HG03196 (cell line): ENCODE results near the gene MRS2.

Source experiments
- ATAC-seq: cut with Tn5 transposase; IDR thresholded peaks from one replicate; pipeline ENCODE4 v1.9.1; 2021; ENCODE audit not compliant: unreplicated experiment

The MRS2 gene

GRCh38 chr6:24429146-24429545, 26.4 kb downstream of the MRS2 start:
- ATAC-seq: no peak

- no peak for ATAC-seq
Observed at GRCh38 chr6:24430086-24430485, 27.4 kb downstream of the MRS2 start.

- no peak for ATAC-seq
Observed at GRCh38 chr6:24431045-24431451, 28.3 kb downstream of the MRS2 start.

- no peak for ATAC-seq
Observed at GRCh38 chr6:24432611-24433010, 29.9 kb downstream of the MRS2 start.

GRCh38 chr6:24436979-24437378, 34.2 kb downstream of the MRS2 start:
- ATAC-seq: no peak

GRCh38 chr6:24439858-24440539, 37.3 kb downstream of the MRS2 start:
- no peak for ATAC-seq

GRCh38 chr6:24440897-24441598, 38.3 kb downstream of the MRS2 start:
- no peak for ATAC-seq

GRCh38 chr6:24441599-24441904, 38.8 kb downstream of the MRS2 start:
- no peak for ATAC-seq

- ATAC-seq: no peak
Observed at GRCh38 chr6:24444588-24444987, 41.9 kb downstream of the MRS2 start.

- ATAC-seq: no peak
Observed at GRCh38 chr6:24445704-24446103, 43.0 kb downstream of the MRS2 start.

- no peak for ATAC-seq
Observed at GRCh38 chr6:24446670-24447069, 43.9 kb downstream of the MRS2 start.

GRCh38 chr6:24448396-24448795, 45.7 kb downstream of the MRS2 start:
- no peak for ATAC-seq

- ATAC-seq: no peak
Observed at GRCh38 chr6:24448828-24449525, 46.2 kb downstream of the MRS2 start.

- no peak for ATAC-seq
Observed at GRCh38 chr6:24451581-24452388, 49.0 kb downstream of the MRS2 start.

- no peak for ATAC-seq
Observed at GRCh38 chr6:24453921-24454320, 51.2 kb downstream of the MRS2 start.

GRCh38 chr6:24454452-24454851, 51.7 kb downstream of the MRS2 start:
- ATAC-seq: no peak

- ATAC-seq: no peak
Observed at GRCh38 chr6:24455061-24455460, 52.3 kb downstream of the MRS2 start.

GRCh38 chr6:24458134-24458533, 55.4 kb downstream of the MRS2 start:
- no peak for ATAC-seq

- ATAC-seq: no peak
Observed at GRCh38 chr6:24458941-24459340, 56.2 kb downstream of the MRS2 start.

- ATAC-seq: no peak
Observed at GRCh38 chr6:24460966-24461365, 58.2 kb downstream of the MRS2 start.

GRCh38 chr6:24464253-24465038, 61.7 kb downstream of the MRS2 start:
- ATAC-seq: no peak
